Mesodermal cell (in vitro differentiated cells): ENCODE measurements around the gene PAX5.

Experiments
- H3K27ac ChIP-seq: 2 replicates; pipeline ENCODE4 v1.7.0; 2013; ENCODE audit warnings: mild to moderate bottlenecking, low read depth, low read length, moderate library complexity; ENCODE audit not compliant: severe bottlenecking
- H3K36me3 ChIP-seq: 2 replicates; pipeline ENCODE4 v1.7.1; 2013; ENCODE audit warnings: mild to moderate bottlenecking, low read length, moderate library complexity; ENCODE audit not compliant: control insufficient read depth, insufficient read depth
- H3K4me1 ChIP-seq: one replicate; pipeline ENCODE4 v1.7.1; 2013; ENCODE audit warnings: mild to moderate bottlenecking, low read length; ENCODE audit not compliant: insufficient read depth, control insufficient read depth, poor library complexity, severe bottlenecking
- H3K4me3 ChIP-seq: 2 replicates; pipeline ENCODE4 v1.7.0; 2013; ENCODE audit warnings: low read length, control low read depth, mild to moderate bottlenecking; ENCODE audit not compliant: insufficient read depth, poor library complexity, severe bottlenecking; ENCODE audit errors: extremely low read depth
- H3K9me3 ChIP-seq: 2 replicates; pipeline ENCODE4 v1.7.1; 2013; ENCODE audit warnings: mild to moderate bottlenecking, low read length, moderate library complexity; ENCODE audit not compliant: control insufficient read depth
- WGBS, 2 experiments: methylation state at CpG; one replicate each; pipeline ENCODE4 v1.1.5; 2013; ENCODE audit warnings: missing lambda C conversion rate in 2 of 2; ENCODE audit not compliant: insufficient coverage in 2 of 2; 5-methylcytosine and 5-hydroxymethylcytosine counted together

The PAX5 gene

GRCh38 chr9:36956908-36957307 is 77.2 kb downstream of the PAX5 start:
- Histone ChIP-seq H3K9me3 (no peaks in the 10 kb centered on the region), H3K4me3 (no peak overlapping the region), H3K27ac (no peak overlapping the region), H3K36me3 (no peaks in the 10 kb centered on the region), H3K4me1 (no peaks in the 10 kb centered on the region)
- 84 to 88% methylated on average over 4 to 8 of the region's 9 CpGs for WGBS, 2 experiments

- Histone ChIP-seq H3K4me1 (peaks cover 12% of the 10 kb centered on the region), H3K36me3 (no peaks in the 10 kb centered on the region), H3K27ac (no peak overlapping the region), H3K4me3 (no peak overlapping the region), H3K9me3 (no peaks in the 10 kb centered on the region)
- 17 to 53% methylated on average over 1 to 4 of the region's 4 CpGs for WGBS, 2 experiments
These were observed 83.7 kb downstream of the PAX5 start for GRCh38 chr9:36950389-36950788.

- Histone ChIP-seq H3K36me3 (no peaks in the 10 kb centered on the region), H3K4me3 (no peak overlapping the region), H3K27ac (no peak overlapping the region), H3K4me1 (peaks cover 12% of the 10 kb centered on the region), H3K9me3 (no peaks in the 10 kb centered on the region)
- WGBS, 2 experiments = 80 to 96% methylated on average over 5 of the region's 6 CpGs
These were observed 84.6 kb downstream of the PAX5 start for GRCh38 chr9:36949466-36949865.

GRCh38 chr9:36948051-36948450 is 86.0 kb downstream of the PAX5 start:
- Histone ChIP-seq H3K4me1 (peaks cover 12% of the 10 kb centered on the region), H3K27ac (no peak overlapping the region), H3K36me3 (no peaks in the 10 kb centered on the region), H3K9me3 (no peaks in the 10 kb centered on the region), H3K4me3 (no peak overlapping the region)
- WGBS, 2 experiments = 83 to 88% methylated on average over 11 of the region's 13 CpGs

GRCh38 chr9:36946653-36947052 is 87.4 kb downstream of the PAX5 start:
- 94 to 100% methylated on average over 3 of the region's 5 CpGs for WGBS, 2 experiments
- Histone ChIP-seq H3K4me1 (peaks cover 12% of the 10 kb centered on the region), H3K27ac (no peak overlapping the region)

GRCh38 chr9:36945999-36946398 is 88.1 kb downstream of the PAX5 start:
- 97 to 98% methylated on average over 13 to 14 of the region's 14 CpGs for WGBS, 2 experiments
- no peak overlapping the region for H3K4me3 ChIP-seq
- H3K36me3 ChIP-seq = no peaks in the 10 kb centered on the region
- peaks cover 12% of the 10 kb centered on the region for H3K4me1 ChIP-seq
- H3K27ac ChIP-seq = no peak overlapping the region
- no peaks in the 10 kb centered on the region for H3K9me3 ChIP-seq

More at GRCh38 chr9:36946653-36947052, 87.4 kb downstream of the PAX5 start:
- no peaks in the 10 kb centered on the region for H3K9me3 ChIP-seq
- H3K36me3 ChIP-seq = no peaks in the 10 kb centered on the region
- no peak overlapping the region for H3K4me3 ChIP-seq

- peaks cover 10% of the 10 kb centered on the region for H3K4me1 ChIP-seq
- H3K36me3 ChIP-seq = no peaks in the 10 kb centered on the region
- no peaks in the 10 kb centered on the region for H3K9me3 ChIP-seq
- H3K27ac ChIP-seq = no peak overlapping the region
- no peak overlapping the region for H3K4me3 ChIP-seq
- WGBS, 2 experiments = 82 to 94% methylated on average over 5 to 7 of the region's 8 CpGs
These were observed 91.2 kb downstream of the PAX5 start for GRCh38 chr9:36942891-36943290.

GRCh38 chr9:36941441-36941840 is 92.6 kb downstream of the PAX5 start:
- peaks cover under 1% of the 10 kb centered on the region for H3K4me1 ChIP-seq
- no peak overlapping the region for H3K27ac ChIP-seq
- H3K4me3 ChIP-seq = no peak overlapping the region
- no peaks in the 10 kb centered on the region for H3K36me3 ChIP-seq
- 91 to 100% methylated on average over 4 to 5 of the region's 6 CpGs for WGBS, 2 experiments
- H3K9me3 ChIP-seq = no peaks in the 10 kb centered on the region

GRCh38 chr9:36940881-36941280 is 93.2 kb downstream of the PAX5 start:
- Histone ChIP-seq H3K36me3 (no peaks in the 10 kb centered on the region), H3K27ac (no peak overlapping the region), H3K4me3 (no peak overlapping the region), H3K9me3 (no peaks in the 10 kb centered on the region), H3K4me1 (no peaks in the 10 kb centered on the region)
- 92 to 93% methylated on average over 7 of the region's 7 CpGs for WGBS, 2 experiments

GRCh38 chr9:36940500-36940853 is 93.6 kb downstream of the PAX5 start:
- Histone ChIP-seq H3K4me1 (no peaks in the 10 kb centered on the region), H3K27ac (no peak overlapping the region), H3K9me3 (no peaks in the 10 kb centered on the region), H3K36me3 (no peaks in the 10 kb centered on the region), H3K4me3 (no peak overlapping the region)
- WGBS, 2 experiments = 81 to 86% methylated on average over 7 of the region's 7 CpGs

GRCh38 chr9:36939655-36940499 is 94.2 kb downstream of the PAX5 start:
- no peaks in the 10 kb centered on the region for H3K9me3 ChIP-seq
- no peak overlapping the region for H3K27ac ChIP-seq
- no peaks in the 10 kb centered on the region for H3K36me3 ChIP-seq
- 93 to 94% methylated on average over 17 to 22 of the region's 28 CpGs for WGBS, 2 experiments
- no peaks in the 10 kb centered on the region for H3K4me1 ChIP-seq
- H3K4me3 ChIP-seq = no peak overlapping the region
